Mesodermal cell (in vitro differentiated cells): Measurements from ENCODE around the gene BCOR.

Experiments
- H3K27ac ChIP-seq: 2 replicates; pipeline ENCODE4 v1.7.0; 2013; ENCODE audit warnings: mild to moderate bottlenecking, low read depth, low read length, moderate library complexity; ENCODE audit not compliant: severe bottlenecking
- H3K36me3 ChIP-seq: 2 replicates; pipeline ENCODE4 v1.7.1; 2013; ENCODE audit warnings: mild to moderate bottlenecking, low read length, moderate library complexity; ENCODE audit not compliant: control insufficient read depth, insufficient read depth
- H3K4me1 ChIP-seq: one replicate; pipeline ENCODE4 v1.7.1; 2013; ENCODE audit warnings: mild to moderate bottlenecking, low read length; ENCODE audit not compliant: insufficient read depth, control insufficient read depth, poor library complexity, severe bottlenecking
- H3K4me3 ChIP-seq: 2 replicates; pipeline ENCODE4 v1.7.0; 2013; ENCODE audit warnings: low read length, control low read depth, mild to moderate bottlenecking; ENCODE audit not compliant: insufficient read depth, poor library complexity, severe bottlenecking; ENCODE audit errors: extremely low read depth
- H3K9me3 ChIP-seq: 2 replicates; pipeline ENCODE4 v1.7.1; 2013; ENCODE audit warnings: mild to moderate bottlenecking, low read length, moderate library complexity; ENCODE audit not compliant: control insufficient read depth
- WGBS, 2 experiments: methylation state at CpG; one replicate each; pipeline ENCODE4 v1.1.5; 2013; ENCODE audit warnings: missing lambda C conversion rate in 2 of 2; ENCODE audit not compliant: insufficient coverage in 2 of 2; 5-methylcytosine and 5-hydroxymethylcytosine counted together

Gene BCOR

DNA sequence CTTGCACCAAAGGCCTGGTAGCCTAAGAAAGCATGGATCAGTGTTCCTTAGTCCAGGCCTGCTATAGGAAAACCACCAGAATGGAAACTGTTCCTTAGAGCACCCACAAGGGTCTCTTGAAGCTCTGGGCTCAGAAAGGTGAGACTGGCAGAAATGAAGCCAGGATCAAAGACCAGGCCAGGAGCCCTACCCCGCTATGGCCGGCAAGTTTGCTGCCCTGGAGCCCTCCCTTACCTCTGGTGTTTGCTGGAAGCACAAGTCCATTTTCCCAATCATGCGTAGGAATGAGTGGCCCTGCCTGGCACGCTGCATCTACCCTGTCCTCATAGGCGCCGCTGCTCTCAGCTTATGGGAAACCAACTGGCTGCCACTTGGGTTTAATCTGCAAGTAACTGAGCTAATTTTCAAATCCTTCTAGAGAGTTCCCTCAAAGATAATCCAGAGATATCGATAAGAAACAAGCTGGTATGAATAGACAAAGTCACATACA, 37.4 kb downstream of the BCOR start:
- no peak overlapping the region for H3K4me3 ChIP-seq
- peaks cover 8% of the 10 kb centered on the region for H3K4me1 ChIP-seq
- H3K36me3 ChIP-seq = peaks cover 74% of the 10 kb centered on the region
- no peaks in the 10 kb centered on the region for H3K9me3 ChIP-seq
- WGBS, 2 experiments = 81 to 93% methylated on average over 3 to 4 of the region's 7 CpGs
- no peak overlapping the region for H3K27ac ChIP-seq

DNA sequence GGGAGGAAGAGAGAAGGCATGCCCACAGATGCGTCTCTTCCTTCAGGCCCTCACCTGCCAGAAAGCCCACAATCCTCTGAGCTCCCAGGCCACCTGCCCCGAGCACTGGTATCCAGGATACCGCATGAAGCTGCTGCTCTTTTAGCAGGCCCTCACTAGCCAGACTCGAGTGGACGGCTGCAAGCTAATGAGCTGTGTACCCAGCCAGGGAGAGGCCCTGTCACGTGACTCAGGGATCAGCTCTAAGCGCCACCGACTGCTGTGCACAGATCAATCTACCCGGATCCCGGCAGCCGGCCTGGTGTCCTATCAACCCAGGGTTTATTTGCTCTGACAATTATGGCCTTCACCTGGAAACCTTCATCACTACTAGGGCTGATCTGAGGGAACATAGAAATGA, 39.0 kb downstream of the BCOR start:
- 92% methylated on average over 5 to 9 of the region's 11 CpGs for WGBS, 2 experiments
- H3K27ac ChIP-seq = no peak overlapping the region
- H3K4me3 ChIP-seq = no peak overlapping the region
- H3K36me3 ChIP-seq = peaks cover 82% of the 10 kb centered on the region
- no peaks in the 10 kb centered on the region for H3K9me3 ChIP-seq
- peaks cover 8% of the 10 kb centered on the region for H3K4me1 ChIP-seq

DNA sequence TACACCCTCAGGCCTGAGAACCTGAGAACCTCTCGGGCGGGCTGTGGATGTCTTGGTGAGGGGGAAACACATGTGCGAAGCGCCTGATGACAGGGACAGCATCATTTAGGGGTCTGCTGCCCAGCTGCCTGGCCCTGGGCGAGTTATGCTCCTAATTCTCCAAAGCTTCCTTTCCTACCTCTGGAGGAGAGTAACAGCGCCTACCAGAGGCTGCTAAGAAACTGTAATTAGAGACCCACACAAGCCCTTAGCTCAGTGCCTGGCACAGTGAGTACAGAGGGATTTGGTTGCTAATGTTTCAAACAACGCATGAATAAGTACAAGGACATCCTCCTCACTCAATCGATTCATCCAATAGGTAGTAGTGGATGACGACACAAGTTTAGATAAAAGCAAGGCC, 40.4 kb downstream of the BCOR start:
- no peak overlapping the region for H3K4me3 ChIP-seq
- no peak overlapping the region for H3K27ac ChIP-seq
- H3K9me3 ChIP-seq = peaks cover 9% of the 10 kb centered on the region
- no CpG with 5 or more reads among the region's 9 CpGs for WGBS, 2 experiments
- H3K36me3 ChIP-seq = peaks cover 87% of the 10 kb centered on the region
- H3K4me1 ChIP-seq = peaks cover 8% of the 10 kb centered on the region

GRCh38 chrX:40056420-40056819, 41.3 kb downstream of the BCOR start:
- WGBS, 2 experiments = 100% methylated on average over 1 of the region's 4 CpGs; no CpG with 5 or more reads in 1 of the 2 experiments
- Histone ChIP-seq H3K27ac (no peak overlapping the region), H3K36me3 (peaks cover 96% of the 10 kb centered on the region), H3K4me1 (peaks cover 1% of the 10 kb centered on the region), H3K9me3 (peaks cover 9% of the 10 kb centered on the region), H3K4me3 (no peak overlapping the region)

GRCh38 chrX:40055495-40055894, 42.3 kb downstream of the BCOR start:
- Histone ChIP-seq H3K4me1 (no peaks in the 10 kb centered on the region), H3K36me3 (peaks cover 95% of the 10 kb centered on the region), H3K27ac (no peak overlapping the region), H3K9me3 (peaks cover 14% of the 10 kb centered on the region), H3K4me3 (no peak overlapping the region)
- 92% methylated on average over 2 of the region's 6 CpGs; no CpG with 5 or more reads in 1 of the 2 experiments for WGBS, 2 experiments

GRCh38 chrX:40054793-40055192, 43.0 kb downstream of the BCOR start:
- peaks cover 96% of the 10 kb centered on the region for H3K36me3 ChIP-seq

DNA sequence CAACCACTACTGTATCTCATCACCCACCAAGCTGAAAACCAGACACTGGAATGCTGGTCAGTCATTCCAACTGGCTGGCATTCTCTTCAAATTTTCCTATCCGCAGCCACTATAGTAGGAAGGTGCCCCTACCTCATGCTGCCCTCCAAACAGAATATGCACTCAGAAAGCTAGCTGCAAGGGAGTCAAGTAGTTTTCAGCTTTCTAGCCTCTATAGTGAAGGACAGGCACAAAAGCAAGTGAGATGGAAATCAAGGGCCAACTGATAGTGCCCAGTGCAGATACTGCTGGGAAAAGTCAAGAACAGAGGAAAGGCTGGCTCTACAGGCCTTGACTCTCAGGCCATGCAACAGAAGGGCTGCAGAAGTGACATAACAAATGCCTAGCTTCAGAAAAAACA, 47.2 kb downstream of the BCOR start:
- no peaks in the 10 kb centered on the region for H3K4me1 ChIP-seq
- no peak overlapping the region for H3K27ac ChIP-seq
- H3K36me3 ChIP-seq = peaks cover 81% of the 10 kb centered on the region
- no CpG with 5 or more reads among the region's 1 CpG for WGBS, 2 experiments
- H3K9me3 ChIP-seq = peaks cover 28% of the 10 kb centered on the region
- no peak overlapping the region for H3K4me3 ChIP-seq

More at GRCh38 chrX:40054793-40055192, 43.0 kb downstream of the BCOR start:
- no CpG with 5 or more reads among the region's 1 CpG for WGBS, 2 experiments
- H3K27ac ChIP-seq = no peak overlapping the region
- H3K4me3 ChIP-seq = no peak overlapping the region
- H3K4me1 ChIP-seq = no peaks in the 10 kb centered on the region
- H3K9me3 ChIP-seq = peaks cover 19% of the 10 kb centered on the region

DNA sequence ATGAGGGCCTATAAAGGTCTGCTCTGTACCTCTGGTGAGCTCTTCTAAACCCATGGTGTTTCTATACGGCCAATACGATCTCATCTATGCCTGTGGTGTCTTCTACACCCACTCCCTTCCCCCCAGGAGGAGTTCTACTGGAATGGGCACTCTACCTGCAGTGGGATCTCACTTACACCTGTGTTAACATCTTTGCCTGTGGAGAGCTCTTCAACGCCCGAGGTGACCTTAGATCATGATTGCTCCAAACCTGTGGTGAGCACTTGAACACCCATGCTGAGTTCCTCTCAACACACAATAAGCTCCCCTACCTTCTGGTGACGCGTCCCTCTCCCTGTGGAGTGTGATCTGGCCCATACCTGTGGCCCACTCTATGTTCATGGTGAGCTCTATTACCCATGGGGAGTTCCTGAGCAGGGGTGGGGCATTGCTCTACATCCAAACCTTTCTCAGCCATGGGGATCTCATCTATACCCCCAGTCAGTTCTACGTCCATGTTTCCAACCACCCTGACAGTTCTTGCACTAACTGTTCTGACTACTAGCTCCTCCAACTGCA, 48.6 kb downstream of the BCOR start:
- Histone ChIP-seq H3K4me3 (no peak overlapping the region), H3K4me1 (no peaks in the 10 kb centered on the region), H3K27ac (no peak overlapping the region), H3K36me3 (peaks cover 67% of the 10 kb centered on the region), H3K9me3 (peaks cover 28% of the 10 kb centered on the region)
- WGBS, 2 experiments = 100% methylated on average over 3 of the region's 7 CpGs

DNA sequence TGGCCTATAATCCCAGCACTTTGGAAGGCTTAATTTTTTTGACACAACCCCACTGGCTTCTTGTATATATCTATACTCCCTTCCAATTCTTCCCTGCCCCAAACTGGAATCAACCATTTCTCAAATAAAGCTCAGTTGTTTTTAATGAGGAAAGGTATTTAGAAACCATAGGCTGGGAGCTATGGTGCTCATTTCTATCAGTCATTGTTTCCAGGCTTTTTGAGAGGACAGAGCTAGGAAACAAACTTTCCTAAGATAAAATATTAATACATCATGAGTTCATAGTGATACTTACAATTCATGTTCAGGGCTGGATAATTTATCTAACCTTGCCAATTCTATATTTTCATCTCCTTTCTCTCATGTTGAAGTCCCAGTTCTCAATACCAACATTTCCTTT, 50.3 kb downstream of the BCOR start:
- peaks cover 19% of the 10 kb centered on the region for H3K9me3 ChIP-seq
- H3K4me3 ChIP-seq = no peak overlapping the region
- H3K4me1 ChIP-seq = no peaks in the 10 kb centered on the region
- H3K36me3 ChIP-seq = peaks cover 50% of the 10 kb centered on the region
- no peak overlapping the region for H3K27ac ChIP-seq

GRCh38 chrX:40043895-40044294, 53.9 kb downstream of the BCOR start:
- H3K27ac ChIP-seq = no peak overlapping the region
- peaks cover 3% of the 10 kb centered on the region for H3K9me3 ChIP-seq
- H3K4me1 ChIP-seq = peaks cover 2% of the 10 kb centered on the region
- H3K4me3 ChIP-seq = no peak overlapping the region
- peaks cover 16% of the 10 kb centered on the region for H3K36me3 ChIP-seq
- WGBS, 2 experiments = 83% methylated on average over 1 of the region's 3 CpGs; no CpG with 5 or more reads in 1 of the 2 experiments

GRCh38 chrX:40041915-40042314, 55.8 kb downstream of the BCOR start:
- H3K4me1 ChIP-seq = peaks cover 2% of the 10 kb centered on the region
- no peaks in the 10 kb centered on the region for H3K9me3 ChIP-seq
- 49 to 62% methylated on average over 3 to 4 of the region's 6 CpGs for WGBS, 2 experiments
- no peak overlapping the region for H3K27ac ChIP-seq
- no peak overlapping the region for H3K4me3 ChIP-seq
- H3K36me3 ChIP-seq = peaks cover 1% of the 10 kb centered on the region
